Measurements from ENCODE around the gene PTPRH. TPM values are rescaled to one million over a fixed set of nuclear protein-coding genes. Genes with fewer than 3 reads are reported as not detected.

The PTPRH gene
- total and polyA plus RNA-seq, 8 donors, result 0.10 to 0.63 (median 0.23) TPM

DNA sequence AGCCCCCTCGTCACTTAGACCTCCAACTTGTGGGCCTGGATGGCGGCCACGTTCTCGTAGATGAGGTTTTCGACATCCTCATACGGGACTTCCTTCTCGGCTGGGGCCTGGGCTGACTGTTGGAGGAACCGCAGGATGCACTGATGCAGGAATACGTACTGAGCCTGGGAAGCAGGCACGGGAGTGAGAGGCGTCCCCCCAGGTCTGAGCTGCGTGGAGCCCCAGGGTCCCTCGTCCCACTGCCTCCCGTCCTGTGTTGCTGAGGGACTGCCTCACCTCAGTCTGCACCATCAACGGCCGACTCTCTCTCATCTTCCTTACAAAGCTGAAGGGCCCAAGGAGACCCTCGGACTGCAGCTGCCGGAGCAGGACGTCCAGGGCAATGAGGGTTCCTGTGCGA lies 27.6 kb downstream of the PTPRH start:
- intact Hi-C loops (cut with DNase I), result no loop called here
- no peak overlapping the region for H3K27ac ChIP-seq
- no peaks in the 10 kb centered on the region for H3K36me3 ChIP-seq
- H3K9me3 ChIP-seq, result no peaks in the 10 kb centered on the region
- no peak for TF ChIP-seq CTCF (IDR thresholded peaks at IDR 0.05)
- no peak overlapping the region for H3K4me3 ChIP-seq
- peaks cover 4 to 14% of the 10 kb centered on the region in 2 donors for H3K4me1 ChIP-seq
- ATAC-seq (no peak), DNase-seq (no peak)
- H3K27me3 ChIP-seq, result peaks cover 46 to 99% of the 10 kb centered on the region in 2 donors

- Histone ChIP-seq H3K36me3 (no peaks in the 10 kb centered on the region), H3K4me3 (peak within 1 kb of the TSS in 1 of 2 donors; percentile 17), H3K27me3 (peaks cover 65 to 100% of the 10 kb centered on the region in 2 donors), H3K9me3 (no peaks in the 10 kb centered on the region), H3K27ac (no peak within 1 kb of the TSS), H3K4me1 (peaks cover 4 to 14% of the 10 kb centered on the region in 2 donors)
- TF ChIP-seq CTCF (IDR thresholded peaks at IDR 0.05), result no peak
- intact Hi-C loops (cut with DNase I), result no loop called here
- DNase-seq, result no peak
- peak; percentile 92 for ATAC-seq
These were observed 29.5 kb downstream of the PTPRH start, which contains the start of gene SYT5 for GRCh38 chr19:55179606-55180484. SYT5 (minus strand) TSS chr19:55180289; CDS start chr19:55179041, 1,248 bp downstream.

- ATAC-seq (peak; percentile 83), DNase-seq (peak; percentile 54 to 83 (median 74))
- Histone ChIP-seq H3K4me1 (peaks cover 4 to 16% of the 10 kb centered on the region in 2 donors), H3K36me3 (no peaks in the 10 kb centered on the region), H3K9me3 (no peaks in the 10 kb centered on the region), H3K4me3 (peak overlapping the region in 1 of 2 donors; percentile 17), H3K27ac (no peak overlapping the region), H3K27me3 (peaks cover 73 to 100% of the 10 kb centered on the region in 2 donors)
- no peak for TF ChIP-seq CTCF (IDR thresholded peaks at IDR 0.05)
- intact Hi-C loops (cut with DNase I), result no loop called here
These were observed 30.3 kb downstream of the PTPRH start for GRCh38 chr19:55178781-55179599.

- Histone ChIP-seq H3K36me3 (no peaks in the 10 kb centered on the region), H3K27me3 (peaks cover 90 to 100% of the 10 kb centered on the region in 2 donors), H3K27ac (no peak overlapping the region), H3K4me3 (no peak overlapping the region), H3K4me1 (peaks cover 10 to 24% of the 10 kb centered on the region in 2 donors), H3K9me3 (no peaks in the 10 kb centered on the region)
- no peak for DNase-seq
- intact Hi-C loops (cut with DNase I), result no loop called here
- TF ChIP-seq CTCF (IDR thresholded peaks at IDR 0.05), result no peak
- ATAC-seq, result no peak
These were observed 33.2 kb downstream of the PTPRH start for GRCh38 chr19:55176076-55176475.
